Lower leg skin (tissue), 3 donors: ENCODE results near the gene EIPR1.

Experiments
- CTCF ChIP-seq, 3 donors: fragments of 450-650 bp; IDR thresholded peaks; one replicate each; pipeline ENCODE4 v1.5.1; 2016; ENCODE audit warnings: antibody characterized with exemption in 3 of 3, mild to moderate bottlenecking in 3 of 3, moderate library complexity in 2 of 3
- POLR2A ChIP-seq, 2 donors: fragments of 450-650 bp; IDR thresholded peaks; one replicate each; pipeline ENCODE4 v1.6.1; 2016 to 2017; ENCODE audit warnings: antibody characterized with exemption in 2 of 2, mild to moderate bottlenecking in 1 of 2, moderate library complexity in 1 of 2

- TF ChIP-seq CTCF (IDR thresholded peaks at IDR 0.05): no peak
- TF ChIP-seq POLR2A (IDR thresholded peaks at IDR 0.05): no peak
Measured at GRCh38 chr2:3214806-3215404, 162.7 kb downstream of the EIPR1 start.
